HuH-7 (cell line): Measurements from ENCODE around the gene SPACDR.
"Not testable (repeated sequence)": the region's sequence is repeated elsewhere in the genome, so short reads cannot be mapped to it uniquely, and the experiment has no call there.

Source experiments
- DNase-seq: peaks from one replicate; pipeline ENCODE4 v3.0.0; 2011; ENCODE audit warnings: low spot score

SPACDR gene, protein sequence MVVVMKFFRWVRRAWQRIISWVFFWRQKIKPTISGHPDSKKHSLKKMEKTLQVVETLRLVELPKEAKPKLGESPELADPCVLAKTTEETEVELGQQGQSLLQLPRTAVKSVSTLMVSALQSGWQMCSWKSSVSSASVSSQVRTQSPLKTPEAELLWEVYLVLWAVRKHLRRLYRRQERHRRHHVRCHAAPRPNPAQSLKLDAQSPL

DNA sequence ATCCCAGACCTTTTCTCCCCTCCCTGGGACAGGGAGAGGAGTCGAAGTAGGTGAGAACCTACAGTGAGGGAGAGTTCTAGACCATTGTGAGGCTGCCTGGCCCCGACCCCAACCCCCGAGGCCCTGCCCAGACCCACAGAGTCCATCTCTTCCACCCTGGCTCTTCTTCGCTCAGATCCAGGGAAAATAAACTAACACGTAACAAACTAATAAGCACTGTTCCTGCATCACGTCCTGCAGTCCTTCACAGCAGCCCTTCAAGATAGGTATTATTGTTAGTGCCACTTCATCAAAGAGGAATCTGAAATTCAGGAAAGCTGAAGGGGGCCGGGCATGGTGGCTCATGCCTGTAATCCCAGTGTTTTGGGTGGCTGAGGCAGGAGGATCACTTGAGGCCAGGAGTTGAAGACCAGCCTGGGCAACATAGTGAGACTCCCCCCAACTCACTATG, at the start of gene SPACDR:
Gene SPACDR (minus strand): TSS at position 51 of the 451 bp plus-strand sequence. CDS start 235 bp downstream, outside the sequence.
- no peak for DNase-seq

DNA sequence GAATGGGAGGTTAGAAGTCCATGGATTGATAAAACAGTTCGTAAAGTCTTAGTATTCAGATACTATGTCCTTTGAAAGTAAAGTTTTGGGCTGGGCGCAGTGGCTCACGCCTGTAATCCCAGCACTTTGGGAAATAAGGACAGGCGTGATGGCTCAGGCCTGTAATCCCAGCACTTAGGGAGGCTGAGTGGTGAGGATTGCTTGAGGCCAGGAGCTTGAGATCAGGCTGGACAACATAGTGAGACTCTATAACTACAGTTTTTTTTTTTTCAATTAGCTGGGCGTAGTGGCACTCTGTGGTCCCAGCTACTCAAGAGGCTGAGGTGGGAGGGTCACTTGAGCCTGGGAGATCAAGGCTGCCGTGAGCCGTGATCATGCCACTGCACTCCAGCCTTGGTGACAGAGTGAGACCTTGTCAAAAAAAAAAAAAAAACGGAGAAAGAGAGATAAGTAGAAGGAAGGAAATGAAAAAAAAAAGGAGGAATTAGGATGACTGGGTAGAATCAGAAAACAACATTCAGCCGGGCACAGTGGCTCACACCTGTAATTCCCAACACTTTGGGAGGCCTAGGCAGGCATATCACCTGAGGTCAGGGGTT, 49.3 kb upstream of the SPACDR start:
- no peak for DNase-seq

DNA sequence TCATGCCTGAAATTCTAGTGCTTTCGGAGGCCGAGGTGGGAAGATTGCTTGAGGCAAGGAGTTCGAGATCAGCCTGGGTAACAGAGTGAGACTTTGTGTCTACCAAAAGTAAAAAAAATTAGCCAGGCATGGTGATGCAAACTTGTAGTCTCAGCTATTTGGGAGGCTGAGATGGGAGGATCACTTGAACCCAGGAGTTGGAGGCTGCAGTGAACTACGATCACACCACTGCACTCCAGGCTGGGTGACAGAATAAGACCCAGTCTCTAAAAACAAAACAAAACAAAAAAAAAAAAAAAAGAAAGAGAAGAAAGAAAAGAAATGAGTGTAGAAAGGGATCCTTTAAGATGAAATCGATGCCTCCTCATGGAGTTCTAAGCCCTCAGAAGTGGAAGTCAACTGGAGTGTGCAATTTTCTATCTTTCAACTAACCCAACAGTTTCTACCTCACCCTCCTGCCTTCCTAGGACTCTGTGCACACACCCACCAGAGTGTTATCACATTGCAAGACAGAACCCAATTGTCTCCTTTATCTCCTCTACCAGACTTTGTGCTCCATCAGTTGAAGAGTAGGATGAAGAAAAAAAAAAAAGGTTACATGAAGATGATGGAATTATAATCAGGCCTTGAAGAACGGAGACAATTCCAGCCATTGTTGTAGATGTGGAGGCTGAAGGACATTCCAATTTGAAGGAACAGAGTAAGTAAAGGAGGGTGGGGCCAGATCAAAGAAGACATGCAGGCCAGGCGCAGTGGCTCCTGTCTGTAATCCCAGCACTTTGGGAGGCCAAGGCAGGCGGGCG, 46.6 kb upstream of the SPACDR start:
- no peak for DNase-seq

DNA sequence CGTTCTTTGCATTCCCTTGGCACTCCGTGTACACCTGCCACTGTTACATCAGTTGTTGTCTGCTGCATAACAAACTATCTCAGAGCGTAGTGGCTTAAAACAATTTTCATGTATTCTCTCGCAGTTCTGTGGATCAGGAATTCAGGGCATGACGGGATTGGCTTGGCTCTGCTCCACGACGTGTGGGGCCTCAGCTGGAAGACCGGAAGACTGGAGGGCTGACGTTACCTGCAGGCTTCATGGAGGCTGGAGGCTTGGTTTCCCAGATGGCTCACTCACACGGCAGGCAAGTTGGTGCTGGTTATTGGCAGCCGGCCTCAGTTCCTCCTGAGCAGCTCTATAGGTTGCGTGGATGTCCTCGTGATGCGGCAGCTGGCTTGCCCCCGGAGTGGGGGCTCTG, 45.2 kb upstream of the SPACDR start:
- DNase-seq: no peak

DNA sequence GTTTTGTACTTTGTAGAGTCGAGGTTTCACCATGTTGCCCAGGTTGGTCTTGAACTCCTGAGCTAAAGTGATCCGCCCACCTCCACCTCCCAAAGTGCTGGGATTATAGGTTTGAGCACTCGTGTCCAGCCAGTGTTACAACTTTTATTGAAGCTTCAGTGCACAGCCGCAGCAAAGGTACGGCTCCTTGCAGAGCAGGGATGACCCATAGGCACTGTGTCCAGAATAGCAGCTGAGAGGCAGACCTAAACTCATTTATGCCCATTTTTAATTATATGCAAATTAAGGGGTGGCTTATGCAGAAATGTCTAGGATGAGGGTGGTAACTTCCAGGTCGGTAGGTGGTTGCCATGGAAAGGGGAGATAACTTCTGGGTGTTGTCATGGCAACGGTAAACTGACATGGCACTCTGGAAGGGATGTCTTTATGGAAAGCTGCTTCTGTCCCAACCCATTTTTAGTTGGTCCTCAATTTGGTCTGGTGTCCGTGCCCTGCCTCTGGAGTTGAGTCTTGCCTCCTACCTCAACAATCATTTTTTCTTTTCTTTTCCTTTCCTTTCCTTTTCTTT, 42.4 kb upstream of the SPACDR start:
- no peak for DNase-seq

DNA sequence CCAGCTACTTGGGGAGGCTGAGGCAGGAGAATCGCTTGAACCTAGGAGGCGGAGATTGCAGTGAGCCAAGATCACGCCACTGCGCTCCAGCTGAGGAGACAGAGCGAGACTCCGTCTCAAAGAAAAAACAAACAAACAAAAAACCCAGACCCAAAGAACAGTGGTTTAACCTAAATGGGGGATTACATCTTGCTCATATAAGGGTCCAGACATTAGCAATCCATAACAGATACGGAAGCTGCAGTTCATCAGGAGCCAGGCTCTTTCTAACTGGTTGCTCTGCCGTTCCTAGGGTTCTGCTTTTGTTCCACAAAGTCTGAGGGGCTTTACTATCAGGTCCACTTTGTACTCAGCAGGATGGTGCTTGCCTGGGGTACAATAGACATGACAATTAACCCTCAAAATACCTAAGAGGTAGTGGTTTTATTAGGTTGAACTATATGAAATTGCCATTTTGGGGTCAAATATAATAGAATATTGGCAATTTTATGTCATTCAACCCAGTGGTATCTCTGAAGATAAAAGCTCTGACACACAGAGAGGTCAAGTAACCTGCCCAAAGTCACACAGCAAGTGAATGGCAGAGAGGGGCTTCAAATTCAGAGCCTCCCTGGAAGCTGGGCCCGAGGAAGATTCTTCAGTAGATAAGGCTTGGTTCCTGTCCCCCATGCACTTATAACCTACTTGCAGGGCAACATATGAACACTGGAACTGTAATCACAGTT, 41.0 kb upstream of the SPACDR start:
- DNase-seq: no peak

DNA sequence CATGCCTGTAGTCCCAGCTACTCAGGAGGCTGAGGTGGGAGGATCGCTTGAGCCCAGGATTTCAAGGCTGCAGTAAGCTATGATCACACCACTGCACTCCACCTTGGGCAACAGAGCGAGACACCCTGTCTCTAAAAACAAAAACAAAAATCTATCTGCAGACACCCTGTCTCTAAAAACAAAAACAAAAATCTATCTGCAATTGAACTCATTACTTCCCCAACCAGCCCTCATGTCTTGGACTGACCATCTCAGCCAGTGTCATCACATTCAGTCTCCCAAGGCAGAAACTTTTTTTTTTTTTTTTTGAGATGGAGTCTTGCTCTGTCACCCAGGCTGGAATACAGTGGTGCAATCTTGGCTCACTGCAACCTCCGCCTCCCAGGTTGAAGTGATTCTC, 40.0 kb upstream of the SPACDR start:
- not testable (repeated sequence) for DNase-seq

DNA sequence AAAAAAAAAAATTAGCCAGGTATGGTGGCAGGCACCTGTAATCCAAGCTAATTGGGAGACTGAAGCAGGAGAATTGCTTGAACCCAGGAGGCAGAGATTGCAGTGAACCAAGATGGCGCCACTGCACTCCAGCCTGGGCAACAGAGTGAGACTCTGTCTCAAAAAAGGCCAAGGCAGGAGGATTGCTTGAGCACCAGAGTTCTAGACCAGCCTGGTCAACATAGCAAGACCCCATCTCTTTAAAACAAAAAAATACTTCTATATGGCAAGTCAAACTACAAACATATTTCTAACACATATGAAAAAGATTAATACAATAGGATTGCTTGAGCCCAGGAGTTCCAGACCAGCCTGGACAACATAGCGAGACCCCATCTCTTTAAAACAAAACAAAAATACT, 36.7 kb upstream of the SPACDR start:
- not testable (repeated sequence) for DNase-seq

DNA sequence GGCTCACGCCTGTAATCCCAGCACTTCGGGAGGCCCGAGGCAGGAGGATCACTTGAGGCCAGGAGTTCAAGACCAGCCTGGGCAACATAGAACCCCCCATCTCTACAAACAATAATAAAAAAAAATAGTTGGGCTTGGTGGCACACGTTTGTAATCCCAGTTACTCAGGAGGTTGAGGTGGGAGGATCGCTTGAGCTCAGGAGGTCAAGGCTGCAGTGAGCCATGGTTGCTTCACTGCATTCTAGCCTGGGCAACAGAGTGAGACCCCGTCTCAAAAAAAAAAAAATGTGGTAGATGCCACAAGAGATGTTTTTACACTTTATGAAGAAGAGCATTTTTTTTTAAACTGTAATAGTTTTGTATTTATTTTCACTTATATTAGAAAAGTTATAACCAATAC, 32.4 kb upstream of the SPACDR start:
- DNase-seq: no peak

DNA sequence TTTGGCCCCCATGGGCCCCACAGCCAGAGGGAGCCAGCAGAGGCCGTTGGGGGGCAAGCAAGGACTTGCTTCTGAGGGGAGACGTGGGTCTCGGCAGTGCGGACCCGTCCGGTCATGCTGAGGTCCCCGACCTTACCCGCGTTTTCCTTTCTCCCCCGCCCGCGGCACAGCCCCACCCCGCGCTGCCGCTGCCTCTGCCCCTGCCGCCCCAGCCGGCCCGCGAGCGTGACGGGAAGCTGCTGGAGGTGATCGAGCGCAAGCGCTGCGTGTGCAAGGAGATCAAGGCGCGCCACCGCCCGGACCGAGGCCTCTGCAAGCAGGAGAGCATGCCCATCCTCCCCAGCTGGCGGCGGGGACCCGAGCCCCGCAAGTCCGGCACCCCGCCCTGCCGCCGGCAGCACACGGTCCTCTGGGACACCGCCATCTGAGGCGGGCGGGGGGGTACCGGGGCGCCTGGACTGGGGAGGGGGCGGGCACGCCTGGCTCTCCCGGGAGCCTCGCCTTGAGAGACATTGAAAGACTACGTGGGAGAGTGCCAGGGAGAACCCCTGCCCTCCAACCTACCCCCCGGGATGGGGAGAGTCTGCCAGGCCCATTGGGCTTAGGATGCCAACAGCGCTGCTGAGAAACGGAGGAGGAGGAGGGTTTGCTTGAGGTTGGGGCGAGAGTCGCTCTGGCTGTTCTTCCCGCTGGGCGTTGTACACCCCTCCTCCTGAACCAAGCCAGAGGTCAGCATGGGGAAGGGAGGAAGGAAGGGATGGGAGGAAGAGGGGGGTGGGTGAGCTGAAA, 29.6 kb upstream of the SPACDR start:
- peak; percentile 75 for DNase-seq

DNA sequence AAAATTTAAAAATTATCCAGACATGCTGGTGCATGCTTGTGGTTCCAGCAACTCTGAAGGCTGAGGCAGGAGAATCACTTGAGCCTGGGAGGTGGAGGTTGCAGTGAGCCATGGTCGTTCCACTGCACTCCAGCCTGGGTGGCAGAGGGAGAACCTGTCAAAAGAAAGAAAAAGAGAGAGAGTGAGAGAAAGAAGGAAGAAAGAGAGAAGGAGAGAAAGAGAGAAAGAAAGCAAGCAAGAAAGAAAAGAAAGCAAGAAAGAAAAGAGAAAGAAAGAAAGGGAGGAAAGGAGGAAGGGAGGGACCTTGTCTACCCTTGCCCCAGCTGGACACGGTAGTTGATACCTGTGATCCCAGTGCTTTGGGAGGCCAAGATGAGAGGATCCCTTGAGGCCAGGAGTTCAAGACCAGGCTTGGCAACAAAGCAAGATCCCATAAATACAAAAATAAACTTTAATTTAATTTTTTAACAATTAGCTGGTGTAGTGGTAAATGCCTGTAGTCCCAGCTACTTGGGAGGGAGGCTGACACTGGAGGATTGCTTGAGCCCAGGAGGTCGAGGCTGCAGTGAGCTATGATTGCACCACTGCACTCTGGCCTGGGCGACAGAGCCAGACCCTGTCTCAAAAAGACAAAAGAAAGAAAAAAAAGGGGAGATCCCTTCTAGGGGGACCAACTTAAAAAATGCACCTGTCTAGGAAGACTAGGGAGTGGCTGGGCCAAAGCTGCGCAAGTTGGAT, 28.8 kb upstream of the SPACDR start:
- no peak for DNase-seq

DNA sequence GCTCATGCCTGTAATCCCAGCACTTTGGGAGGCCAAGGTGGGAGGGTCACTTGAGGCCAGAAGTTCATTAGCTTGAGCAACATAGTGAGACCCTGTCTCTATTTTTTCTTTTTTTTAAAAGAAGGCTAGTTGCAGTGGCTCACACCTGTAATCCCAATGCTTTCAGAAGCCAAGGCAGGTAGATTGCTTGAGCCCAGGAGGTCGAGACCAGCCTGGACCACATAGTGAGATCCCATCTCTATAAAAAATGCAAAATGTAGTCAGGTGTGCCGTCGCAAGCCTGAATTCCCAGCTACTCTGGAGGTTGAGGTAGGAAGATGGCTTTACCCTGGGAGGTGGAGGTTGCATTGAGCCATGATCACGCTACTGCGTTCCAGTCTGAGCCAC, 27.1 kb upstream of the SPACDR start:
- no peak for DNase-seq

DNA sequence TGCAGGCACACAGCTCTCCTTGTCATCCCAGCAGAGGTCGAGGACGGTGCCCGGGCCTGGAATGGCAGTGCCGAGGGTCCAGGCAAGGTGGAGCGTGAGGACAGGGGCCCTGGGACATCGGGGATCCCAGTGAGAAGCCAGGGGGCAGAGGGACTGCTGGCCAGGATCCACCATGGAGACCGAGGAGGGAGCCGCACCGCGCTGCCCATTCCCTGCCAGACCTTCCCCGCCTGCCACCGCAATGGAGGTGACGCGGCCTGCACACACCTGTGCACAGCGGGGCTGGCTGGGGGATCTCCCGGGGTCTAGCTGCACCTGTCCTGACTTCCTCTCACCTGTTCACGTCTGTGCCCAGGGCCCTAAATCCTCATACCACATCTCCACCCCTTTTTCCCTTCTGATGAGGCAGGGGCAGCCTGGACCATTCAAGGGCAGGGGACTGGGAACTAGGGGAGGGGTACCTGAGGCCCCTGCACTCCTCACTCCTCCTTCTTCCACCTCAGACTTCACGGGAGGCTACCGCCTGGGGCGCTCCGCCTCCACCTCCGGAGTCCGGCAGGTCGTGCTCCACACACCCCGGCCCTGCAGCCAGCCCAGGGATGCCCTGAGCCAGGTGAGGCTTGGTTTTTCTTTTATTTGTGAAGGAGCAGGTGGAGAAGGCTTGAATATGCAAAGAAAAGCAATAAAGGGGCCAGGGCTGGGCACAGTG, 26.6 kb upstream of the SPACDR start:
- no peak for DNase-seq

DNA sequence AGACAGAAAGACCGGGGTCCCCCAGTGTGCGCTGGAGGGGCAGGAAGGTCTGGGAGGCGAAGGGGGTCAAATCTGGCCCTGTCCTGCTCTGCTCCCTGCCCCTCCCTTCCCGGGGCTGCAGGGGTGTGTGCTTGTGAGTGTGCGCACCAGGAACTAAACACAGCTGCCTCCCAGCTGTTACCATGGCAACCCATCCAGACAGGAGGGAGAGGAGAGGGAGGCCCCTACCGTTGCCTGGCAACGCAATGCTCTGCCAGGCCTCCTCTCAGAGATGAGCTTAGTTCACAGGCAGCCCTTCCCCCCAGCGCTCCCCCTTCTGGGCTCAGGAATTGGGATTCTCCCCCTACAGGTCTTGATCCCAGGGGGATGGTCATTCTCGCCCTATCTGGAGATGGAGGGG, 25.8 kb upstream of the SPACDR start:
- DNase-seq: peak; percentile 74

DNA sequence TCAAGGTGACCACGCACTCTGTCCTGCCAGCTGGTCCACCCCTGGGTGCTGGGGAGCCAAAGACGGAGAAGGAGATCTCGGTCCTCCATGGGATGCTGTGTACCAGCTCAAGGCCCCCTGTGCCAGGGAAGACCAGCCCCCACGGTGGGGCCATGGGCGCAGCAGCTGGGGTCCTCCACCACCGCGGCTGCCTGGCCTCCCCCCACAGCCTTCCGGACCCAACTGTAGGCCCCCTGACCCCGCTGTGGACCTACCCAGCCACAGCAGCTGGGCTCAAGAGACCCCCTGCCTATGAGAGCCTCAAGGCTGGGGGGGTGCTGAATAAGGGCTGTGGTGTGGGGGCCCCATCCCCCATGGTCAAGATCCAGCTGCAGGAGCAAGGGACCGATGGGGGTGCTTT, 25.1 kb upstream of the SPACDR start:
- DNase-seq: peak; percentile 6

DNA sequence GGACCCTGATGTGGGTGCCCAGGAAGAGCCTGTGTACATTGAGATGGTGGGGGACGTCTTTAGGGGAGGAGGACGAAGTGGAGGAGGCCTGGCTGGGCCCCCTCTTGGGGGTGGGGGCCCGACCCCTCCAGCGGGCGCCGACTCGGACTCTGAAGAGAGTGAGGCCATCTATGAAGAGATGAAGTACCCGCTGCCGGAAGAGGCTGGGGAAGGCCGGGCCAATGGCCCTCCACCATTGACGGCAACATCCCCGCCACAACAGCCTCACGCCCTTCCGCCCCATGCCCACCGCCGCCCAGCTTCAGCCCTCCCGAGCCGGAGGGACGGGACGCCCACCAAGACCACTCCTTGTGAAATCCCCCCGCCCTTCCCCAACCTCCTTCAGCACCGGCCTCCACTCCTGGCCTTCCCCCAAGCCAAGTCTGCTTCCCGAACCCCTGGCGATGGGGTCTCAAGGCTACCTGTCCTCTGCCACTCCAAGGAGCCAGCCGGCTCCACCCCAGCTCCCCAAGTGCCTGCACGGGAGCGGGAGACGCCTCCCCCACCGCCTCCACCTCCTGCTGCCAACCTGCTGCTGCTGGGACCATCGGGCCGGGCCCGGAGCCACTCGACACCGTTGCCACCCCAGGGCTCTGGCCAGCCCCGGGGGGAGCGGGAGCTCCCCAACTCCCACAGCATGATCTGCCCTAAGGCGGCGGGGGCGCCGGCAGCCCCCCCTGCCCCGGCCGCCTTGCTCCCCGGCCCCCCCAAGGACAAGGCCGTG, 24.5 kb upstream of the SPACDR start:
- peak; percentile 5 for DNase-seq

DNA sequence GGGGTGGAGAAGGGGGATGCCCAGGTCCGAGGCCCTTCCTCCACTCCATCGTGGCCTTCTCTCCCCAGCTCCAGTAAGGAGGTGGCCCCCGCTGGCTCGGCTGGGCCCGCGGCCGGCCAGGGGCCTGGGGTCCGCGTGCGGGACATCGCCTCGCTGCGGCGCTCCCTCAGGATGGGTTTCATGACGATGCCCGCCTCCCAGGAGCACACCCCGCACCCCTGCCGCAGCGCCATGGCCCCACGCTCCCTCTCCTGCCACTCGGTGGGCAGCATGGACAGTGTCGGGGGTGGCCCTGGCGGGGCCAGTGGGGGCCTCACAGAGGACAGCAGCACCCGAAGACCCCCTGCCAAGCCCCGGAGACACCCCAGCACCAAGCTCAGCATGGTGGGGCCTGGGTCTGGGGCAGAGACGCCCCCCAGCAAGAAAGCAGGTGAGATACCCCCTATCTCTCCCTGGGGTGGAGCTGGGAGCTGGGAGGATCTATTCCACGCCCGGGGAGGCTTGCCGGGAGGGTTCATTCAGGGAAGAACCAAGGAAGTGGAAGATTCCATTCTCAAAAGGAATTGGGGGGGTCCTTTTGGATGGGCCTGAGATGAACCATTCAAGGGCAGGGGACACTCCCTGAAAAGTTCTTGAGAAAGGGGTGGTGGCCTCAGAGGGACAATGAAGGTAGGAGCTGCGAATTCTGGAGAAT, 22.8 kb upstream of the SPACDR start:
- DNase-seq: peak; percentile 47

DNA sequence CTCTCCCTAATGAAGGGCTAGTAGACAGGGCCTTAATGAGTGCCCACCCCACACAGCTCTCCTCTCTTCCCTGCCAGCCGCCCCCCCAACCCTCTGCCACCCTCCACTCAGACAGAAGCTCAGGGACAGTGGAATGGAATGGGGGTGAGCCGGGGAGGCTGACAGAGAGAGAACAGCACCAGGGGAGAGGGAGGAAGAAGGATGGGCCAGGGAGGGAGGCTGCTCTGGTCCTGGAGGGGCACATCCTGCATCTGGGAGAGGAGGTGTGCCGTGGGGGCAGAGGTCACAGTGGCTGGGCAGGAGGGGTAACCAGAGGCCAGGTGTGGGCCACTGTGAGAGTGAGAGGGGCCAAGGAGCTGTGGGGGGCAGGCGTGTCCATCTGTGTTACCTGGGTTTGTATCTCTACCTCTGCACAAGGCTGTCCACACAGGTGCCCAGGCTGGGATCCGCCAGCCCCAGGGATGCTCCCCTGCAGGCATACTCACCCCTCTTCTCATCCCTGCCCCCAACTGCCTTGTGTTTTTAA, 22.1 kb upstream of the SPACDR start:
- DNase-seq: peak; percentile 20
